Activated CD8-positive, alpha-beta memory T cell treated with anti-CD3 and anti-CD28 coated beads, Interleukin-2, amount 10 ng/mL, durations not matched to agents 7 days and 5 days (primary cell): ENCODE results near the gene ACKR4. TPM values are rescaled to one million over a fixed set of nuclear protein-coding genes. Genes with fewer than 3 reads are reported as not detected.
"Not testable (repeated sequence)": the region's sequence is repeated elsewhere in the genome, so short reads cannot be mapped to it uniquely, and the experiment has no call there.

ENCODE experiments used
- ATAC-seq: fragments of 150-1000 bp; cut with Tn5 transposase; one replicate; pipeline ENCODE4 v1.10.0; 2021; ENCODE audit warnings: moderate library complexity
- CTCF ChIA-PET: fragments of 350-600 bp; sonication (Branson Sonifier 250); formaldehyde crosslinking; loops from one replicate; lab custom pipeline; 2021; ENCODE audit warnings: antibody characterized with exemption; lab: Charles Lee
- DNase-seq: peaks from one replicate; pipeline ENCODE4 v3.0.0-alpha.2; 2020
- H3K27ac Mint-ChIP-seq: one replicate; pipeline ENCODE4 v1.8.0; 2021; ENCODE audit warnings: mild to moderate bottlenecking, mixed read lengths
- H3K27me3 Mint-ChIP-seq: one replicate; pipeline ENCODE4 v1.8.0; 2021; ENCODE audit warnings: mixed read lengths
- H3K36me3 Mint-ChIP-seq: one replicate; pipeline ENCODE4 v1.8.0; 2021; ENCODE audit warnings: mild to moderate bottlenecking, mixed read lengths
- H3K4me1 Mint-ChIP-seq: one replicate; pipeline ENCODE4 v1.8.0; 2021; ENCODE audit warnings: mixed read lengths
- H3K4me3 Mint-ChIP-seq: one replicate; pipeline ENCODE4 v1.8.0; 2021; ENCODE audit warnings: mild to moderate bottlenecking, moderate library complexity, mixed read lengths
- H3K9me3 Mint-ChIP-seq: one replicate; pipeline ENCODE4 v1.8.0; 2022; ENCODE audit warnings: low read depth, mixed read lengths
- total RNA-seq, 2 experiments: library from RNA; stranded (reverse); gene quantifications; one replicate each; pipeline ENCODE4 v1.2.3, GENCODE V29; 2021

ACKR4 gene
- total RNA-seq, 2 experiments from 2014 or later: not detected

DNA sequence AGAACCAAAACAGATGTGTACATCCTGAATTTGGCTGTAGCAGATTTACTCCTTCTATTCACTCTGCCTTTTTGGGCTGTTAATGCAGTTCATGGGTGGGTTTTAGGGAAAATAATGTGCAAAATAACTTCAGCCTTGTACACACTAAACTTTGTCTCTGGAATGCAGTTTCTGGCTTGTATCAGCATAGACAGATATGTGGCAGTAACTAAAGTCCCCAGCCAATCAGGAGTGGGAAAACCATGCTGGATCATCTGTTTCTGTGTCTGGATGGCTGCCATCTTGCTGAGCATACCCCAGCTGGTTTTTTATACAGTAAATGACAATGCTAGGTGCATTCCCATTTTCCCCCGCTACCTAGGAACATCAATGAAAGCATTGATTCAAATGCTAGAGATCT lies 3.5 kb downstream of the ACKR4 start:
- H3K4me3 Mint-ChIP-seq, H3K27ac Mint-ChIP-seq, ATAC-seq, H3K27me3 Mint-ChIP-seq, CTCF ChIA-PET, H3K9me3 Mint-ChIP-seq, H3K4me1 Mint-ChIP-seq, DNase-seq: not testable (repeated sequence)
- peaks cover 14% of the 10 kb centered on the region for H3K36me3 Mint-ChIP-seq

DNA sequence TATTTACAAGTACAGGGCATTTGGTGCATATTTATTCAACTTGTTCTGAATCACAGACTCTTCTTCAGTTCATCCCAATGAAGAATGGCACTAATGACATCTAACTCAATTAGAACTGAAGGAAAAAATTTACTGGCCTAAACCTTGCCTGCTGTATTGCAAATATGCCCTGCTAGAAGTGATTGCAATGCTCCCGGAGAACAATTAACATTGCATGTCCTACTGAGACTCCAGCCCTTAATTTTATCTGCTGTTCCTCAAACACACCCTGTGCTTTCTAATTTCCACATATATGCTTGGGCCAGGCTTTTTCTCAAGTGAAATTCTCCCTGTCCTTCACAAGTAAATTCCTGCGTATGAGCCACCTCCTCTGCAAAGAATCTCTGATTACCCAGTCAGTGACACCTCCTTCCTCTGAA lies 8.3 kb downstream of the ACKR4 start:
- Mint-ChIP-seq H3K4me3 (no peak overlapping the region), H3K9me3 (peaks cover 5% of the 10 kb centered on the region), H3K27me3 (no peaks in the 10 kb centered on the region), H3K36me3 (peaks cover 28% of the 10 kb centered on the region), H3K27ac (no peak overlapping the region), H3K4me1 (no peaks in the 10 kb centered on the region)
- CTCF ChIA-PET: no interaction called here
- DNase-seq: no peak
- no peak for ATAC-seq

DNA sequence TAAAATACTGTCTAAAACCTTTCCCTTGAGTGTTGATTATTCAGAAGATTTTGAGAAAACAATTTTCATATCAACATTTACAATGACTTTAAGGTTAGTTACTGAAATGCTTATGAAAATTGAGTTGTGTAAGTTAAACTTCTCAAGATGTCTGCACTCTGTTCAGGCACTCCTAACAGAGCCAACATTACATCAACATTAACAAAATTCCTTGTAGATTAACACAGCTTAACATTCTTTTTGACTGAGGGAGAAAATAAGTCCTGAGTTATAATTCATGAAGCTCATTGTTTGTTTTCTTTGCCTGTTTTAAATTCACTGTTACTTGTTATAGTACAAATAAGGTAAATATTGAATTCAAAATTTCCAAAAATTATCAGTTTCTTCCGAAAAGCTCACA lies 9.0 kb downstream of the ACKR4 start:
- Mint-ChIP-seq H3K36me3 (peaks cover 28% of the 10 kb centered on the region), H3K4me1 (no peaks in the 10 kb centered on the region), H3K9me3 (peaks cover 5% of the 10 kb centered on the region), H3K27me3 (no peaks in the 10 kb centered on the region), H3K4me3 (no peak overlapping the region), H3K27ac (no peak overlapping the region)
- DNase-seq: no peak
- CTCF ChIA-PET: no interaction called here
- no peak for ATAC-seq

DNA sequence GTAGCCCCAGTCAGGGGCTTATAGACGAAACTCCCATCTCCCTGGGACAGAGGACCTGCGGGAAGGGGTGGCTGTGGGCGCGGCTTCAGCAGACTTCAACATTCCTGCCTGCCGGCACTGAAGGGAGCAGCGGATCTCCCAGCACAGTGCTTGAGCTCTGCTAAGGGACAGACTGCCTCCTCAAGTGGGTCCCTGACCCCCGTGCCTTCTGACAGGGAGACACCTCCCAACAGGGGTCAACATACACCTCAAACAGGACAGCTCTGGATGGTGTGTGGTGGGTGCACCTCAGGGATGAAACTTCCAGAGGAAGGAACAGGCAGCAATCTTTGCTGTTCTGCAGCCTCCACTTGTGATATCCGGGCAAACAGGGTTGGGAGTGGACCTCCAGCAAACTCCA lies 9.6 kb downstream of the ACKR4 start:
- not testable (repeated sequence) for H3K9me3 Mint-ChIP-seq, H3K4me3 Mint-ChIP-seq

DNA sequence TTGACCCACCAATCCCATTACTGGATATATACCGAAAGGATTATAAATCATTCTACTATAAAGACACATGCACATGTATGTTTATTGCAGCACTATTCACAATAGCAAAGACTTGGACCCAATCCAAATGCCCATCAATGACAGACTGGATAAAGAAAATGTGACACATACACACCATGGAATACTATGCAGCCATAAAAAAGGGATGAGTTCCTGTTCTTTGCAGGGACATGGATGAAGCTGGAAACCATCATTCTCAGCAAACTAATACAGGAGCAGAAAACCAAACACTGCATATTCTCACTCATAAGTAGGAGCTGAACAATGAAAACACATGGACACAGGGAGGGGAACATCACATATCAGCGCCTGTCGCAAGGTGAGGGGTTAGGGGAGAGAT lies 18.2 kb downstream of the ACKR4 start:
- not testable (repeated sequence) for H3K9me3 Mint-ChIP-seq, H3K4me3 Mint-ChIP-seq, H3K27ac Mint-ChIP-seq, DNase-seq, H3K27me3 Mint-ChIP-seq, H3K4me1 Mint-ChIP-seq, ATAC-seq
- H3K36me3 Mint-ChIP-seq: peaks cover 24% of the 10 kb centered on the region
- CTCF ChIA-PET: interaction anchor here (0.6 kb wide), 1 partner anchor 348 kb away, joined by 4 read pairs; no protein-coding TSS in a partner anchor

More for the DNA sequence above, 9.6 kb downstream of the ACKR4 start:
- peaks cover 28% of the 10 kb centered on the region for H3K36me3 Mint-ChIP-seq
- DNase-seq, H3K4me1 Mint-ChIP-seq, ATAC-seq, H3K27me3 Mint-ChIP-seq, CTCF ChIA-PET, H3K27ac Mint-ChIP-seq: not testable (repeated sequence)

DNA sequence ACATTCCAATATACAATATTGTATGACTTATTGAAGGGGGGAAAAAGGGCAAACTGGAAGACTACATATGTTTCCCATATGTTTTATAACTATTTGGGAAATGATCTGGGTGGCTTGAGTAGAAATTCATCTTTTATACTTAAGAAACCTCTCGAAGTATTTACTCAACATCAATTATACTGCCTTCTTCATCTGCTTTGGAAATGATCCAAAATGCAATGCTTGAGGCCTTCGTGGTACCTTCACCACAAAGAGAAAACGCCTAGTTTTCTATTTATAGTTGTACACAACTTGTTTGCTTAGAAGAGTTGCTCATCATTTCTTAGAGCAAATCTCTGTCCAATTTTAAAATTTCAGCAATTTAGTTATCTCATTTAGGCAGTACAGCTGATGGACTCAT lies 18.8 kb downstream of the ACKR4 start:
- CTCF ChIA-PET: no interaction called here
- no peak overlapping the region for H3K27ac Mint-ChIP-seq
- H3K4me3 Mint-ChIP-seq: no peak overlapping the region
- peaks cover 24% of the 10 kb centered on the region for H3K36me3 Mint-ChIP-seq
- H3K9me3 Mint-ChIP-seq: peaks cover 2% of the 10 kb centered on the region
- ATAC-seq (no peak), DNase-seq (no peak)
- no peaks in the 10 kb centered on the region for H3K27me3 Mint-ChIP-seq
- no peaks in the 10 kb centered on the region for H3K4me1 Mint-ChIP-seq

DNA sequence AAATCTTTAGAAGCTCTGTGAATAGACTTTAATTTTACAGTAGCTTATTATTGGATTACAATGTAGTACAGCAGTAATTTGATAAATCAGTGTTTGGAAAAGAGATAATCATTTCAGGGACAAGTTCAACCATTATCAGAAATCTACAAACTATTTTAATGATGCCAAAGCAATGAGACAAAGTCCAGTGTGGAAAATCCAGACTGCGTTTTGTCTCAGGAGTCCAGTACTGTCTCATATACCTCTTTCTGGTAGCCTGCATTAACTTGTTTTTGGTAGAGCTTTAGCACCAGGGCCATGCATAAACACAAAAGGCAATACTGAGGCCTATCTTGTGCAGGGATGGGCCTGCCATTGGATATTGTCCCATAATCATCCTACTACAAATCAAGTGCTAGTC lies 19.7 kb downstream of the ACKR4 start:
- no peak for DNase-seq
- H3K27me3 Mint-ChIP-seq: no peaks in the 10 kb centered on the region
- peaks cover 2% of the 10 kb centered on the region for H3K9me3 Mint-ChIP-seq
- CTCF ChIA-PET: no interaction called here
- no peaks in the 10 kb centered on the region for H3K4me1 Mint-ChIP-seq
- no peak overlapping the region for H3K4me3 Mint-ChIP-seq
- no peak overlapping the region for H3K27ac Mint-ChIP-seq
- ATAC-seq: no peak
- peaks cover 26% of the 10 kb centered on the region for H3K36me3 Mint-ChIP-seq

DNA sequence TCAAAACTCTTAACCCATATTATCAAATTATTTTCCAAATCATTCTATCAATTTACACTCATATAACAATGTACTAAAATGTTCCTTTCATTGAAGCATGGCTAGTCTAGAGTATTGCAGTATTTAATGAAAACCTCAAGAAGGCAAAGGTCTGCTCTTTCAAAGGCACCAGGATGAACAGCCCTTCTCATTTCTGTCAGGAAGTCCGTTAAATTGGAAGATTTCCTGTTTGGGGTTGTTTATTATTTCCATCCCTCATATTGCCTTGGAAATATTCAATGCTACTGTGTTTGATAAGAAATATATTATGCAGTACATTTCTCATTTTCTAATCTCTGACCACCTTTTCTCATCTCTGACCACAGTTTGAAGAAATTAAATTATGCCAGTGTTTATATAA lies 25.1 kb downstream of the ACKR4 start:
- H3K4me3 Mint-ChIP-seq: no peak overlapping the region
- H3K27me3 Mint-ChIP-seq: no peaks in the 10 kb centered on the region
- no peak overlapping the region for H3K27ac Mint-ChIP-seq
- H3K9me3 Mint-ChIP-seq: no peaks in the 10 kb centered on the region
- DNase-seq (no peak), ATAC-seq (no peak)
- H3K4me1 Mint-ChIP-seq: no peaks in the 10 kb centered on the region
- H3K36me3 Mint-ChIP-seq: peaks cover 16% of the 10 kb centered on the region
- CTCF ChIA-PET: no interaction called here

DNA sequence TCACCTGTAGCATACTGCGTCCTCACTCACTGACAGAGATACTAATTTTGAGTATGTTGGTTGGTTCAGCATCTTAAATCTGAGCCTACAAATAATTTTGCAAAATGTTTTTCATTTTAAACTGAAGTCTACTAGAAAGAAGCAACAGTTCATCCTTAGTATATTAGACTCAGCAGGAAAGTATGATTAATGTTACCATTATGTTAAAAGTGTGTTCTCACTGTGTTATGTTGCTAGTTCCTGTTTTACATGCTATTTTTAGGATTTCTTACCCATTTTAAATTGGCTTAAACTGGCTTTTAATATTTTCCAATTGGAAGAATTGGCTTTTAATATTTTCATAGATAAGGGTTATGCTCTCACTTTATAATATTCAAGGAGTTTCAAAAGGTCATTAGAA lies 25.7 kb downstream of the ACKR4 start:
- ATAC-seq (no peak), DNase-seq (no peak)
- H3K4me1 Mint-ChIP-seq: no peaks in the 10 kb centered on the region
- H3K4me3 Mint-ChIP-seq: no peak overlapping the region
- no peaks in the 10 kb centered on the region for H3K9me3 Mint-ChIP-seq
- H3K27me3 Mint-ChIP-seq: no peaks in the 10 kb centered on the region
- H3K27ac Mint-ChIP-seq: no peak overlapping the region
- peaks cover 15% of the 10 kb centered on the region for H3K36me3 Mint-ChIP-seq
- CTCF ChIA-PET: no interaction called here

DNA sequence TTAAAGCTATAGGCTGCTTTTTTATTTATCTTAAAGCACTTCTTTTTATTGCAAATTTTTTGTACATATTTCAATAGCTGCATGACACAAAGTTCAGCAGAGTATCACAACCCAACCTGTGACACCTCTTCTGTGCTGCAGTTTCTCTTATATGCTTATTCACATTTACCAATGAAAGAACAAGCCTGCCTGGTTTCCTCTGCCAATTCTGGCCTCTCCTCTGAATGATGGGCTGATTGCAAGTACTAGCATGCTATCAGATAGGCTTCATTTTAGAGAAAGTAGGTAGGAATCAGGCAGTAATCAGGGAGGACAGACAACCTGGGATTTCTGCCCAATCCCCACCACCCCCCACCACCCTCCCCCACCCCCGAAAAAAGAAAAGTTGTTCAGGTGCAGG lies 26.6 kb downstream of the ACKR4 start:
- Mint-ChIP-seq H3K27me3 (no peaks in the 10 kb centered on the region), H3K27ac (no peak overlapping the region), H3K9me3 (no peaks in the 10 kb centered on the region), H3K4me3 (no peak overlapping the region), H3K4me1 (no peaks in the 10 kb centered on the region), H3K36me3 (peaks cover 20% of the 10 kb centered on the region)
- CTCF ChIA-PET: no interaction called here
- ATAC-seq (no peak), DNase-seq (no peak)

DNA sequence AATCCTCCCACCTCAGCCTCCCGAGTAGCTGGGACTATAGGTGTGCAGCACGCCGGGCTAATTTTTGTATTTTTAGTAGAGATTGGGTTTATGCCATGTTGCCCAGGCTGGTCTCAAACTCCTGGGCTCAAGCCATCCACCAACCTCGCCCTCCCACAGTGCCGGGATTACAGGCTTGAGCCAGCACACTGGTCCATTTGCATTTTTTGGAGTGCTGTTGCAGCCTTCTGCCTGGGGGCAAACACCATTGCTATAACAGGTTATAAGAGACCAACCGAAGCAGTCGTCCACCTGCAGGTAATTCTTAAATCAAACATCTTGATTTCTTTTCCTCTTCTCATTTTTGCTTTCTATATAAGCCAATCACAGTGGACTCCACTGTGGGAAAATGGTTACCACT lies 27.7 kb downstream of the ACKR4 start:
- Mint-ChIP-seq H3K36me3 (peaks cover 20% of the 10 kb centered on the region), H3K4me3 (no peak overlapping the region)
- ATAC-seq: no peak

DNA sequence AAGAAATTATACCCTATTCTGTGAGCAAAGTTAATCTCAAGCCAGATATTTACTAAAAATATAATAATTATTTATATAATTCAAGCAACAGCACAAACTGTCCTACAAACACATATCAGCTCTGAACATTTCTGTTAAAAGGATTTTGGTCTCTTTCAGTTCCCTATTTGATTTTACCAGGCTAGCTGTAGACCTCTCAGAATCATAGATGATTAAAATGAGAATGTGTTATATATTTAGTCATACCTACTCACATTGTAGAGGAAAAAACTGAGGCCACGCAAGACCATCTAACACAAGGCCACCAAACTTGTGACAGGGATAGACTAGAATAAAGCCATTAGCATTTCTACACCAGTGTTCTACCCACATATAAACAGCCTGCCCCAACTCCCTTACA lies 28.5 kb downstream of the ACKR4 start:
- Mint-ChIP-seq H3K36me3 (peaks cover 20% of the 10 kb centered on the region), H3K4me1 (no peaks in the 10 kb centered on the region), H3K27me3 (no peaks in the 10 kb centered on the region), H3K4me3 (no peak overlapping the region), H3K9me3 (no peaks in the 10 kb centered on the region), H3K27ac (no peak overlapping the region)
- no peak for ATAC-seq
- CTCF ChIA-PET: no interaction called here
- DNase-seq: no peak

More for the DNA sequence above, 27.7 kb downstream of the ACKR4 start:
- H3K4me1 Mint-ChIP-seq: no peaks in the 10 kb centered on the region
- H3K27ac Mint-ChIP-seq: no peak overlapping the region
- no peaks in the 10 kb centered on the region for H3K9me3 Mint-ChIP-seq
- no peaks in the 10 kb centered on the region for H3K27me3 Mint-ChIP-seq
- CTCF ChIA-PET: no interaction called here
- no peak for DNase-seq

DNA sequence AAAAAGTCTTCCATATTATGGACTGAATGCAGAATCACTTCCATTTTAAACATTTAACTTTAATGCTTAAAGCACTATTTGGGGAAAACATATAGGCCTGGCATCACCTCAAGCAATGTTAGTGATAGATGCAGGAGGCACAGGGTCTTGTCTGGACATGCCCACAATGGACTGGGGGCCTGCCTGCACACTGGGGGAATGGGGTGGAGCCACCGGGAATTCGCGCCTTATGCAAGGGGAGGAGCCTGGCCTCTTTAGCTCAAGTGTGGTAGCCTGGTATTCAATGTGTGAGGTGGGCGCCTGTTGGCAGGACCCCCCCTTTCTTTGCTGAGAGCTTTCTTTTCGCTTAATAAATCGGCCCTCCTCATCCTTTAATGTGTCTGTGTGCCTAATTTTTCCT lies 29.9 kb downstream of the ACKR4 start:
- peaks cover 19% of the 10 kb centered on the region for H3K36me3 Mint-ChIP-seq
- H3K27ac Mint-ChIP-seq: no peak overlapping the region
- no peaks in the 10 kb centered on the region for H3K27me3 Mint-ChIP-seq
- no peaks in the 10 kb centered on the region for H3K4me1 Mint-ChIP-seq
- CTCF ChIA-PET: no interaction called here
- DNase-seq: no peak
- H3K4me3 Mint-ChIP-seq: no peak overlapping the region
- no peak for ATAC-seq
- H3K9me3 Mint-ChIP-seq: no peaks in the 10 kb centered on the region

DNA sequence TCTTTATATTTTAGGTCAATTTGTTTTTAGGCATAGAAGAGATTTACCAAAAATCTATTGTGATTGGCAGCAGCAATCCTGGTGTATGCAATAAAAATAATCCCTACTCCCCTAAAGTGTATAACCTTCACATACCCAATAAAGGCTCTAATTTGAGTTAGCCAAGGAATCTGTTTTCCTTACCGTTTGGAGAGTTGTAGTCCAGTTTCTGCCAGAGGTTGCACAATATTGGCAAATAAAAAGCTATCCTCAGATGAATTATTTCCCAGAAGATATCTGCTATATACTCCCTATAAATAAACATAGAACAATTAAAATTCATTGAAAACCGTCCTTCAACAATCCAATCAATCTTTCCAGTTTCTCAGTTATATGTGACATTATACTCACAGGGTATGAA lies 31.1 kb downstream of the ACKR4 start:
- H3K9me3 Mint-ChIP-seq: no peaks in the 10 kb centered on the region
- ATAC-seq: no peak
- H3K27ac Mint-ChIP-seq: no peak overlapping the region

DNA sequence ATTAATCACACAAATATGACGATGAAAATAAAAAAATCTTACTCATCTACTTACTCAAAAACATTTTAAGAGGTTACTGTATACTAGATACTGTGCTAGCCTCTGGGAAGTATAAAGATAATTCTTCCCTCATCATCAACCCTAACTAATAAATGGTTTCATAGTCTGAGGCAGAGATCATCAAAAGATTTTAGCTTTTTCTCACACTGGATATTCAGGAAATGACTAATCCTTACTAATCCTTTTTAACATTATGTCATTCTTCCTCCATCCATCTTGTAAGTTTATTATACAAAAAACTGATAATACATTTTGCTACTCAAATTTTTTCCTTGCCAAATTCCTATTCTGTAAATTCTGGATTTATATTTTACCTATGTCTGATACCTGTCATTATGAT lies 32.9 kb downstream of the ACKR4 start:
- H3K4me1 Mint-ChIP-seq: no peaks in the 10 kb centered on the region
- H3K27me3 Mint-ChIP-seq: no peaks in the 10 kb centered on the region
- H3K36me3 Mint-ChIP-seq: peaks cover 23% of the 10 kb centered on the region
- no peaks in the 10 kb centered on the region for H3K9me3 Mint-ChIP-seq
- H3K27ac Mint-ChIP-seq: no peak overlapping the region
- ATAC-seq (no peak), DNase-seq (no peak)
- no peak overlapping the region for H3K4me3 Mint-ChIP-seq
- CTCF ChIA-PET: no interaction called here

More for the DNA sequence above, 31.1 kb downstream of the ACKR4 start:
- H3K36me3 Mint-ChIP-seq: peaks cover 21% of the 10 kb centered on the region
- DNase-seq: no peak
- H3K4me1 Mint-ChIP-seq: no peaks in the 10 kb centered on the region
- H3K27me3 Mint-ChIP-seq: no peaks in the 10 kb centered on the region
- no peak overlapping the region for H3K4me3 Mint-ChIP-seq
- CTCF ChIA-PET: interaction anchor here (1.3 kb wide), 1 partner anchor 15 kb away, joined by 3 read pairs; no protein-coding TSS in a partner anchor
